GM10847 (cell line): ENCODE measurements around the gene NINJ1.

Experiments used
- POLR2A ChIP-seq: IDR thresholded peaks from 2 replicates; pipeline ENCODE4 v1.6.1; 2011; ENCODE audit not compliant: insufficient read length; ENCODE audit errors: extremely low read depth

Gene NINJ1

GRCh38 chr9:93129286-93129685, 4.8 kb downstream of the NINJ1 start:
- no peak for TF ChIP-seq POLR2A

GRCh38 chr9:93128715-93129224, 5.3 kb downstream of the NINJ1 start:
- TF ChIP-seq POLR2A: no peak

- no peak for TF ChIP-seq POLR2A
Measured at GRCh38 chr9:93128011-93128714, 5.9 kb downstream of the NINJ1 start.

- TF ChIP-seq POLR2A: no peak
Measured at GRCh38 chr9:93127395-93127911, 6.6 kb downstream of the NINJ1 start.

GRCh38 chr9:93126825-93127368, 7.2 kb downstream of the NINJ1 start:
- TF ChIP-seq POLR2A: no peak

- no peak for TF ChIP-seq POLR2A
Measured at GRCh38 chr9:93126151-93126781, 7.8 kb downstream of the NINJ1 start.

- TF ChIP-seq POLR2A: no peak
Measured at GRCh38 chr9:93125331-93125894, 8.6 kb downstream of the NINJ1 start.

GRCh38 chr9:93124793-93125192, 9.3 kb downstream of the NINJ1 start:
- no peak for TF ChIP-seq POLR2A

GRCh38 chr9:93123561-93124283, 10.3 kb downstream of the NINJ1 start:
- TF ChIP-seq POLR2A: no peak

GRCh38 chr9:93122721-93123221, 11.3 kb downstream of the NINJ1 start:
- no peak for TF ChIP-seq POLR2A

- no peak for TF ChIP-seq POLR2A
Measured at GRCh38 chr9:93121316-93122241, 12.5 kb downstream of the NINJ1 start.

- no peak for TF ChIP-seq POLR2A
Measured at GRCh38 chr9:93120846-93121315, 13.2 kb downstream of the NINJ1 start.

- TF ChIP-seq POLR2A: no peak
Measured at GRCh38 chr9:93119953-93120845, 13.9 kb downstream of the NINJ1 start.
